ENCODE data around the gene RARS2.

DNA sequence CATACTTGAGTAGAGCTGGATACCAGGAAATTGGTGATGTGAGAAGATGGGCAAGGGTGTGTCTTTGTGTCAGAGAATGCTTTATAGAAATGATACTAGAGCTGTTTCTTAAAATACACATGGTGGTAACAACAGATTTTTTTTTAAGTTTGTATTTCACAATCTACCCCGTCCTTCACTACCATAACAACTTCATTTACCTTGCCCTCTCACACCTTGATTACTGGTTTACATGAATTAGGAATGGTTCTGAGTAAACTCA, 45.4 kb downstream of the RARS2 start:
- TF ChIP-seq, protein P1, sequence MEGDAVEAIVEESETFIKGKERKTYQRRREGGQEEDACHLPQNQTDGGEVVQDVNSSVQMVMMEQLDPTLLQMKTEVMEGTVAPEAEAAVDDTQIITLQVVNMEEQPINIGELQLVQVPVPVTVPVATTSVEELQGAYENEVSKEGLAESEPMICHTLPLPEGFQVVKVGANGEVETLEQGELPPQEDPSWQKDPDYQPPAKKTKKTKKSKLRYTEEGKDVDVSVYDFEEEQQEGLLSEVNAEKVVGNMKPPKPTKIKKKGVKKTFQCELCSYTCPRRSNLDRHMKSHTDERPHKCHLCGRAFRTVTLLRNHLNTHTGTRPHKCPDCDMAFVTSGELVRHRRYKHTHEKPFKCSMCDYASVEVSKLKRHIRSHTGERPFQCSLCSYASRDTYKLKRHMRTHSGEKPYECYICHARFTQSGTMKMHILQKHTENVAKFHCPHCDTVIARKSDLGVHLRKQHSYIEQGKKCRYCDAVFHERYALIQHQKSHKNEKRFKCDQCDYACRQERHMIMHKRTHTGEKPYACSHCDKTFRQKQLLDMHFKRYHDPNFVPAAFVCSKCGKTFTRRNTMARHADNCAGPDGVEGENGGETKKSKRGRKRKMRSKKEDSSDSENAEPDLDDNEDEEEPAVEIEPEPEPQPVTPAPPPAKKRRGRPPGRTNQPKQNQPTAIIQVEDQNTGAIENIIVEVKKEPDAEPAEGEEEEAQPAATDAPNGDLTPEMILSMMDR (IDR thresholded peaks at IDR 0.05) = no peak
- TF ChIP-seq POLR2A (IDR thresholded peaks at IDR 0.05) = no peak
